ENCODE measurements around the gene HSD17B1. TPM values are rescaled to one million over a fixed set of nuclear protein-coding genes. Genes with fewer than 3 reads are reported as not detected.
A peak's percentile ranks its signal among the peaks of the same experiment; 100 is the strongest.

HSD17B1 gene
- total RNA-seq, 1 donor from 2014 or later, result 1.2 TPM

DNA sequence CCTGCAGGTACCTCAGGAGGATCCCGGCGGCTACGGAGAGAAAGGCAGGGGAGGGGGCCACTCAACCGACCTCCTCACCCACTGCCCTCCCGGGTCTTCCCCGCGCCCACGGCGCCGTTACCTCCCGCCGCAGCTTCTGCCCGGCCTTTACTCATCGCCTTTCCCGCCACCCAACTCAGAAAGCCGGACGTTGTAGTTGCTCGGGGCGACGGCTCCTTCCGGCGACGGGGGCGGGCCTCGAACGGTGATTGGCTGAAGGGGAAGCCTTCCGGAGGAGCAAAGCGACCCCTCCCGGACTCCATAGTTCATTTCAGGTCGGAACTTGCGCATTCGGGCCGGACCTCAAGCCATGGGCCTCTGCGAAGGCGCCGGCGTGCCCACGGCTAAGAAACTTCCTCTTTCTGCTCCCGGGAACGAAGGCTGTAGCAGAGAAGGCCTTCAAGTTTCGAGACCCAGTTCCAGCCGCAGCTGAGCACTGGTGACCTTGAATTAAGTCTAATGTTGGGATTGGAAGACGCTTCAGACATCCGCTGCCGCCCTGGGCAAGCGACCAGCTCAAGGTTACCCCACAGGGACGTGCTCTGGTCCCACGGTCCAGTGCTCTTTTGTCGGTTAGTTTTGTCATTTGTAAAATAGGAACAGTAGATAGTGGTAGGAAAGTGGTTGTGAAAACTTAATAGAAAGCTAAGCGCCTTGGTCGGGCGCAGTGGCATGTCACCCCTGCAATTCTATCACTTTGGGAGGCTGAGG, 25.0 kb downstream of the HSD17B1 start, which contains the start of gene PSMC3IP:
TSS of gene PSMC3IP (minus strand) at position 198 of the 750 bp plus-strand sequence. CDS start at position 155, 43 bp downstream.
- H3K36me3 Mint-ChIP-seq (ENCODE audit: low read depth), result peaks cover 16% of the 10 kb centered on the region
- H3K4me3 Mint-ChIP-seq, result peak within 1 kb of the TSS; percentile 99
- TF ChIP-seq, protein P1, sequence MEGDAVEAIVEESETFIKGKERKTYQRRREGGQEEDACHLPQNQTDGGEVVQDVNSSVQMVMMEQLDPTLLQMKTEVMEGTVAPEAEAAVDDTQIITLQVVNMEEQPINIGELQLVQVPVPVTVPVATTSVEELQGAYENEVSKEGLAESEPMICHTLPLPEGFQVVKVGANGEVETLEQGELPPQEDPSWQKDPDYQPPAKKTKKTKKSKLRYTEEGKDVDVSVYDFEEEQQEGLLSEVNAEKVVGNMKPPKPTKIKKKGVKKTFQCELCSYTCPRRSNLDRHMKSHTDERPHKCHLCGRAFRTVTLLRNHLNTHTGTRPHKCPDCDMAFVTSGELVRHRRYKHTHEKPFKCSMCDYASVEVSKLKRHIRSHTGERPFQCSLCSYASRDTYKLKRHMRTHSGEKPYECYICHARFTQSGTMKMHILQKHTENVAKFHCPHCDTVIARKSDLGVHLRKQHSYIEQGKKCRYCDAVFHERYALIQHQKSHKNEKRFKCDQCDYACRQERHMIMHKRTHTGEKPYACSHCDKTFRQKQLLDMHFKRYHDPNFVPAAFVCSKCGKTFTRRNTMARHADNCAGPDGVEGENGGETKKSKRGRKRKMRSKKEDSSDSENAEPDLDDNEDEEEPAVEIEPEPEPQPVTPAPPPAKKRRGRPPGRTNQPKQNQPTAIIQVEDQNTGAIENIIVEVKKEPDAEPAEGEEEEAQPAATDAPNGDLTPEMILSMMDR (conservative IDR thresholded peaks at IDR 0.05), result peak; percentile 55
- no peaks in the 10 kb centered on the region for H3K27me3 Mint-ChIP-seq (ENCODE audit: low read depth)
- no peaks in the 10 kb centered on the region for H3K9me3 Mint-ChIP-seq
- DNase-seq (ENCODE audit: low read depth, low spot score), result peak; percentile 91
- peaks cover 41% of the 10 kb centered on the region for H3K4me1 Mint-ChIP-seq
- peak within 1 kb of the TSS; percentile 98 for H3K27ac Mint-ChIP-seq (ENCODE audit: unreplicated experiment)

DNA sequence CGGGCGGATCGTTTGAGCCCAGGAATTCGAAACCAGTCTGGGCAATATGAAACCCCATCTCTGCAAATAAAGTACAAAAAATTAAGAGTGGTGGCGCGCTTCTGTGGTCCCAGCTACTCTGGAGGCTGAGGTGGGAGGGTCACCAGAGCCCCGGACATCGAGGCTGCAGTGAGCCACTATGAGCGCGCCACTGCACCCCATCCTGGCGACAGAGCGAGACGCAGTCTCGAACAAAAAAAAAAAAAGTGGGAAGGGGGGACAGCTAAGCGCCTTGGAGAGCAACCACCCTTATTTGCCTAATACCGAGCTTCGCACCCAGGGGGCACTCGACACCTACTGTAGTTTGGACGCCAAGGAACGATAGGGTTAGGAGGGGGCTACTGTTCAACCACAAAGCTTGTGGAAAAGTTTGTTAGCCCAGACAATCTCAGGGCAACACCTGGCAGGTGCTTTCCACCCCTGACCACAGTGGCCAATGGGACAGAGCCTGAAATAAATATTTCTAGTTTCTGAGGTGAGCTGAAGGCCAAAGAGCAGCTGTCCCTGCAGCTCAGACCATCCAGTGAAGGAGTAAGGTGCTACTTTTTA, 25.7 kb downstream of the HSD17B1 start:
- peak overlapping the region; percentile 99 for H3K4me3 Mint-ChIP-seq
- DNase-seq (ENCODE audit: low read depth, low spot score), result peak; percentile 77
- H3K36me3 Mint-ChIP-seq (ENCODE audit: low read depth), result peaks cover 11% of the 10 kb centered on the region
- TF ChIP-seq, protein P1 (conservative IDR thresholded peaks at IDR 0.05), result peak; percentile 78
- H3K27ac Mint-ChIP-seq (ENCODE audit: unreplicated experiment), result no peak overlapping the region
- H3K9me3 Mint-ChIP-seq, result no peaks in the 10 kb centered on the region
- H3K4me1 Mint-ChIP-seq, result peaks cover 41% of the 10 kb centered on the region
- H3K27me3 Mint-ChIP-seq (ENCODE audit: low read depth), result no peaks in the 10 kb centered on the region

DNA sequence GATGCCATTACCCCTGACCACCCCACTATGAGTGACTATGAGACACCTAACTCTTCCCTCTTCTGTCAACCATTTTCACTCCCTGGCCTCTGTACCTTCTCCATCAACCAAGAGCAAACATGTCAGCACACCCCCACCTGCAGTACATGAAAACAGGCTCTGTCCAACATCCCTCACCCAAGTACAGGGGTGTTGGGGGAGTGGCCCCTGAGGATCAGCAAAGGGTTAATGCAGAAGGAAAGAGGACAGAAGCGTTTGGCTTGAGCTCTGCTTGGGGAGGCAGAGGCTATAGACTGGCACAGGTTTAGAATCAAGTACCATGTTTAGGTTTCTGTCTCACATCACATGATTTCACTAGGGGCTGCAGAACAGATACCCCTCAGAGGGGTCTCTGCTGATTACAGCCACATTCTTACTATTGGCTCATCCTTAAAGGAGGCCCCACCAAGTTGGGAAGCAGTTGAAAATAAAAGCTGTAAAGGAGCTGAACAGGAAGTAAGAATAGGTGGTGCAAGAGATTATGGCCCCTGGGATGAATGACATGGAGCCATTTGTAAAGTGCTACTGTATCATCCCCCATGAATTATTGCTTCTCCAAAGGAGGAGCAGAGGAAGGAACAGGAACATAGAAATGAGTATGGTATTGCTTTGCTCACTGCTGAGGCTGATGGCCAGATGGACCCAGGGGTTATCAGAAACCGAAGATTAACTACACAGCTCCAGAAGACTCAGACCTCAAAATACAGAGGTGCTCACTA, 27.2 kb downstream of the HSD17B1 start:
- TF ChIP-seq, protein P1 (conservative IDR thresholded peaks at IDR 0.05), result no peak
- peaks cover 37% of the 10 kb centered on the region for H3K4me1 Mint-ChIP-seq
- H3K9me3 Mint-ChIP-seq, result no peaks in the 10 kb centered on the region
- no peaks in the 10 kb centered on the region for H3K27me3 Mint-ChIP-seq (ENCODE audit: low read depth)
- H3K36me3 Mint-ChIP-seq (ENCODE audit: low read depth), result peaks cover 9% of the 10 kb centered on the region
- DNase-seq (ENCODE audit: low read depth, low spot score), result no peak
- H3K4me3 Mint-ChIP-seq, result peak overlapping the region; percentile 45
- no peak overlapping the region for H3K27ac Mint-ChIP-seq (ENCODE audit: unreplicated experiment)

DNA sequence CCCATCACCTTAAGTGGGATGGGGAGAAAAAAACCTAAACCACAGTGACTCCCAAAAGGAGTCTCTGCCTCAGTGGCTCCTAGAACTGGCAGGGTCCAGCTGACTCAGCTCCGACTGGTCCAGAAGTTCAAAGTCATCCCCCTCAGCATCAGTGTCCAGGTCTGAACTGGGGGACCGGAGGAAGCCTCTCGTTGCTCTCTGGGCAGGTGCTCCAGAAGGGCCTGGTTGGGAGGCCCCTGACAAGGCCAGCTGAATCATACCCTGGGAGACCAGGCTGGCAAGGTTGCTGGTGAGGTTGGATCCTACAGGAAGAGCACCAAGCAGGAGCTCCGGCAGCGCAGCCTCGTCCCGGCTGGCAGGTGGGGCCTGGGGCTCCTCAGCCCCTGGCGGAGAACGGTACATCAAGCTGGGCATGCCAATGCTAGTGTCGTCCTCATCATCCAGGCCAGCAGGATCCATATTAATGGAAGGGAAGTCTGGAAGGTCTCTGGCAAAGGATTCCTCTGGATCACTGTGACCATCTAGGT, 29.1 kb downstream of the HSD17B1 start:
- Mint-ChIP-seq H3K9me3 (no peaks in the 10 kb centered on the region), H3K4me3 (peak overlapping the region; percentile 38), H3K27ac (ENCODE audit: unreplicated experiment) (no peak overlapping the region), H3K27me3 (ENCODE audit: low read depth) (no peaks in the 10 kb centered on the region), H3K36me3 (ENCODE audit: low read depth) (peaks cover 5% of the 10 kb centered on the region), H3K4me1 (peaks cover 21% of the 10 kb centered on the region)
- TF ChIP-seq, protein P1 (conservative IDR thresholded peaks at IDR 0.05), result no peak
- no peak for DNase-seq (ENCODE audit: low read depth, low spot score)

DNA sequence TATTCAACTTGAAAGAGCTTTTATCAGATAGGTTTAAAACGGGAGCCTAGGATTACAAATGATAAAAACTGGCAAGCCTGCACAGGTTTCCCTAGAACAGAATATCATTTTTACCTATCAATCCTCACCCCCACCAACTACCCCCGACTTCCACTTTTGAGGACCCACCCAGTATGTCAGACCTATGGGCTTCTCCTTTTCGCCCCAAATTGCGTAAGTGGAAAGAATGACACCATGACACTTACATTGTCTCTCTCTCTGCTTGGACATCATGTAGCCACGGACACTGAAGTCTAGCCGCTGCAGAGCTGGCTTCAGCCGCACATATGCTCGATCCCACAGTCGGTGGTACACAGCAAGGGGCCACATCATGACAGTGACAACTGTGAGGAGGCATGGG, 32.2 kb downstream of the HSD17B1 start:
- Mint-ChIP-seq H3K4me3 (no peak overlapping the region), H3K27me3 (ENCODE audit: low read depth) (no peaks in the 10 kb centered on the region), H3K36me3 (ENCODE audit: low read depth) (peaks cover 5% of the 10 kb centered on the region), H3K4me1 (peaks cover under 1% of the 10 kb centered on the region), H3K27ac (ENCODE audit: unreplicated experiment) (no peak overlapping the region), H3K9me3 (no peaks in the 10 kb centered on the region)
- no peak for DNase-seq (ENCODE audit: low read depth, low spot score)
- TF ChIP-seq, protein P1 (conservative IDR thresholded peaks at IDR 0.05), result no peak
